K562 (cell line): ENCODE data around the gene PHTF2.

ENCODE experiments used
- ASH1L ChIP-seq: fragments of 450-650 bp; IDR thresholded peaks from 2 replicates; pipeline ENCODE4 v1.6.1; 2018; ENCODE audit warnings: borderline replicate concordance, mild to moderate bottlenecking, low read depth; ENCODE audit not compliant: partially characterized antibody
- MAFF ChIP-seq: IDR thresholded peaks from 2 replicates; pipeline ENCODE4 v1.6.1; 2012; ENCODE audit warnings: low read length, improper control_type of control experiment
- ZNF551 ChIP-seq: fragments of 250-450 bp; sonication (Bioruptor Pico); IDR thresholded peaks from 2 replicates; pipeline ENCODE4 v1.5.0; 2021; ENCODE audit warnings: mild to moderate bottlenecking, moderate library complexity

DNA sequence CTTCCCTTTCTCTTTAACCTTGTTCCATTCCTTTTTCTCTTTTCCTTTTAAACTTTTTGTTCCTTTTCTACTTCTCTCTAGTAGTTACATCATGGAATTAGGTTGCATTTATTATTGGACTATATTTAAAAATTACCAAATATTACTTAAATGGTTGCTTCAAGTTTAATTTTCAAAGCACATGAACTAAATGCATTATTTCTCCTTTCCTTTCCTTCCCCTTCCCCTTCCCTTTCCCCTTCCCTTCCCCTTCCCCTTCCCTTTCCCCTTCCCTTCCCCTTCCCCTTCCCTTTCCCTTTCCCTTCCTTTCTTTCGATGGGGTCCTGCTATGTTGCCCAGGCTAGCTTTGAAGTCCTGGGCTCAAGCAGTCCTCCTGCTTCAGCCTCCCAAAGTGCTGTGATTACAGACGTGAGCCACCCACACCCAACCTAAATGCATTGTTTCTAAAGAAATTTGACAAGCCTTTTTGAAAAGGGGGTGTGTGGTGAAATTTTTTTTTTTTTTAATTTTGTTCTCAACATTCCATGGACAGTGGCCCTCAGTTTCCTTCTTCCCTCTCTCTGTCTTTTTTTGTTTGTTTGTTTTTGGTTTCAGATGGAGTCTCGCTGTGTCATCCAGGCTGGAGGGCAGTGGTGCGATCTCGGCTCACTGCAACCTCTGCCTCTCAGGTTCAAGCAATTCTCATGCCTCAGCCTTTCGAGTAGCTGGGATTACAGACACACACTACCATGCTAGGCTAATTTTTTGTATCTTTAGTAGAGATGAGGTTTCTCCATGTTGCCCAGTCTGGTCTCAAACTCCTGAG, 31.6 kb upstream of the PHTF2 start:
- TF ChIP-seq ASH1L (no peak), ZNF551 (no peak), MAFF (no peak)
